Upper lobe of left lung (tissue), 6 donors: ENCODE measurements around the gene CAMSAP3. TPM values are rescaled to one million over a fixed set of nuclear protein-coding genes. Genes with fewer than 3 reads are reported as not detected.

Experiments used
- ATAC-seq, 2 donors: fragments of 200-7000 bp; cut with Tn5 transposase; one replicate each; pipeline ENCODE4 v1.9.1; 2022; ENCODE audit warnings: mild to moderate bottlenecking in 2 of 2, moderate library complexity in 2 of 2; ENCODE audit not compliant: low FRiP score in 2 of 2
- DNase-seq, 2 donors: peaks; one replicate each; pipeline ENCODE4 v3.0.0-alpha.2; 2019 to 2020
- H3K27ac ChIP-seq, 4 donors: fragments of 200-600 bp; sonication (generic); one replicate each; pipeline ENCODE4 v1.5.1; 2016 to 2019
- H3K27me3 ChIP-seq, 4 donors: fragments of 200-600 bp; sonication (generic); one replicate each; pipeline ENCODE4 v1.5.1; 2017 to 2019
- H3K36me3 ChIP-seq, 4 donors: fragments of 200-600 bp; sonication (generic); one replicate each; pipeline ENCODE4 v1.5.1; 2016 to 2019
- H3K4me1 ChIP-seq, 4 donors: fragments of 200-600 bp; sonication (generic); one replicate each; pipeline ENCODE4 v1.5.1; 2018 to 2019
- H3K4me3 ChIP-seq, 4 donors: fragments of 200-600 bp; sonication (generic); one replicate each; pipeline ENCODE4 v1.5.1; 2017 to 2019; ENCODE audit warnings: mild to moderate bottlenecking in 2 of 4, moderate library complexity in 1 of 4
- H3K9me3 ChIP-seq, 4 donors: fragments of 200-600 bp; sonication (generic); one replicate each; pipeline ENCODE4 v1.5.1; 2018 to 2019
- EP300 ChIP-seq, 4 donors: sonication (generic); formaldehyde crosslinking; IDR thresholded peaks; one replicate each; pipeline ENCODE4 v1.5.1; 2017; ENCODE audit warnings: antibody characterized with exemption in 4 of 4, control low read depth in 2 of 4
- POLR2A ChIP-seq, 4 donors: fragments of 450-650 bp; IDR thresholded peaks; one replicate each; pipeline ENCODE4 v1.5.1; 2016 to 2017; ENCODE audit warnings: antibody characterized with exemption in 4 of 4, mild to moderate bottlenecking in 2 of 4
- POLR2AphosphoS5 ChIP-seq, 2 donors: sonication (generic); formaldehyde crosslinking; IDR thresholded peaks; one replicate each; pipeline ENCODE4 v1.5.1; 2017; ENCODE audit warnings: antibody characterized with exemption in 2 of 2
- WGBS, 2 donors: methylation state at CpG; one replicate each; pipeline ENCODE4 v1.1.5; 2017 to 2018; 5-methylcytosine and 5-hydroxymethylcytosine counted together
- total RNA-seq, 6 donors: library from RNA; depleted of rRNA in 4 of 6; stranded (reverse); fragments of >200 nt in 4 of 6; gene quantifications; one replicate each; pipeline versions ENCODE4 v1.1.0 to v1.2.1, GENCODE V29; 2016 to 2021
- TF ChIP-seq, protein P1 (sequence below), 6 experiments: fragments of 450-650 bp in 4 of 6; fragments of 200-600 bp in 2 of 6; sonication (generic) in 2 of 6; IDR thresholded peaks; one replicate each; pipeline ENCODE4 v1.5.1; 2016 to 2019; ENCODE audit warnings: antibody characterized with exemption in 6 of 6
- donor health status: DM: no; HTN: no; CAD: no; lungs with moderate emphysema.
- donor health status: DM: no; HTN: yes; CAD: no; lungs with severe emphysema.

Gene CAMSAP3
- total RNA-seq, 6 donors from 2014 or later: 12.2 to 63.9 (median 31.2) TPM

DNA sequence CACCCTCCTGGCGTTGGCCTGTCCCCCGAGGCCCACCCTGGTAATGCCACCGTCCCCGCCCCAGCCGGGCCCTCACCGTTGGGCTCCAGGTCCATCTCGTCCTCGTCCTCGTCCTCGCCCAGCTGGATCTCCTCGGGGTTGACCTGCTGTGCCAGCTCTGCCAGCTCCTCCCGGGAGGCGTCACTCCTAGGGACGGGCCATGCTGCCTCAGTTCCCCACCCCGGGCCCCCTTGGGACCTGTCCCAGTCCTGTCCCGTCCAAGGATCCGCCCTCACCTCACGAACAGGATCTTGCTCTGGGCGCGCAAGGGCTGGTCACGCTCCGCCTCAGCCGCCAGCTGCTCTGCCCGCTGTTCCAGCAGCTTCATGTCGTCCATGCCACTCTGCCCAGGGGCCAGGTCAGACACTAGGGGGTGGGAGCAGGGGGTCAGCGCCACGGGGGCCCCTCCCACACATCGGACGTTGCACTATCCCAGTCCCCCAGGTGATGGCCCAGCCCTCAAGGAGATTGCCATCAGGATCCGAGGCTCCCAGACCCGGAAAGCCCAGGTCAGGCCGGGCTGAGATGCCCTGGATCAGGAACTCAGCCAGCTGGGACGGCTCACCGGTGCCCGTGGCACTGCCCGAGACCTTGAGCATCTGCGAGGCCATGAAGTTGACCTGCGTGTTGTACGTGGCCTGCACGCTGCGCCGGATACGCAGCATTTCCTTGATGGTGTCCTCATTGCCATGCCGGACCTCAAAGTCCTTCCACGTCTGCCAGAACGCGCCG, 24.2 kb downstream of the CAMSAP3 start:
- Histone ChIP-seq H3K4me1 (peaks cover 10 to 39% (median 32%) of the 10 kb centered on the region in 4 donors), H3K36me3 (peaks cover 20 to 82% (median 63%) of the 10 kb centered on the region in 4 donors), H3K4me3 (peak overlapping the region in 1 of 4 donors; percentile 7), H3K27me3 (no peaks in the 10 kb centered on the region), H3K27ac (peak overlapping the region; percentile 78 to 94 (median 86)), H3K9me3 (no peaks in the 10 kb centered on the region)
- WGBS, 2 donors: 88% methylated on average over 35 of the region's 48 CpGs; no CpG with 5 or more reads in 1 of the 2 donors
- DNase-seq (peak; percentile 71 to 87), ATAC-seq (peak; percentile 3 to 31)
- TF ChIP-seq POLR2A (IDR thresholded peaks at IDR 0.05) (no peak), EP300 (IDR thresholded peaks at IDR 0.05) (no peak), POLR2AphosphoS5 (IDR thresholded peaks at IDR 0.05) (no peak)
- TF ChIP-seq, protein P1, sequence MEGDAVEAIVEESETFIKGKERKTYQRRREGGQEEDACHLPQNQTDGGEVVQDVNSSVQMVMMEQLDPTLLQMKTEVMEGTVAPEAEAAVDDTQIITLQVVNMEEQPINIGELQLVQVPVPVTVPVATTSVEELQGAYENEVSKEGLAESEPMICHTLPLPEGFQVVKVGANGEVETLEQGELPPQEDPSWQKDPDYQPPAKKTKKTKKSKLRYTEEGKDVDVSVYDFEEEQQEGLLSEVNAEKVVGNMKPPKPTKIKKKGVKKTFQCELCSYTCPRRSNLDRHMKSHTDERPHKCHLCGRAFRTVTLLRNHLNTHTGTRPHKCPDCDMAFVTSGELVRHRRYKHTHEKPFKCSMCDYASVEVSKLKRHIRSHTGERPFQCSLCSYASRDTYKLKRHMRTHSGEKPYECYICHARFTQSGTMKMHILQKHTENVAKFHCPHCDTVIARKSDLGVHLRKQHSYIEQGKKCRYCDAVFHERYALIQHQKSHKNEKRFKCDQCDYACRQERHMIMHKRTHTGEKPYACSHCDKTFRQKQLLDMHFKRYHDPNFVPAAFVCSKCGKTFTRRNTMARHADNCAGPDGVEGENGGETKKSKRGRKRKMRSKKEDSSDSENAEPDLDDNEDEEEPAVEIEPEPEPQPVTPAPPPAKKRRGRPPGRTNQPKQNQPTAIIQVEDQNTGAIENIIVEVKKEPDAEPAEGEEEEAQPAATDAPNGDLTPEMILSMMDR (IDR thresholded peaks at IDR 0.05): no peak

DNA sequence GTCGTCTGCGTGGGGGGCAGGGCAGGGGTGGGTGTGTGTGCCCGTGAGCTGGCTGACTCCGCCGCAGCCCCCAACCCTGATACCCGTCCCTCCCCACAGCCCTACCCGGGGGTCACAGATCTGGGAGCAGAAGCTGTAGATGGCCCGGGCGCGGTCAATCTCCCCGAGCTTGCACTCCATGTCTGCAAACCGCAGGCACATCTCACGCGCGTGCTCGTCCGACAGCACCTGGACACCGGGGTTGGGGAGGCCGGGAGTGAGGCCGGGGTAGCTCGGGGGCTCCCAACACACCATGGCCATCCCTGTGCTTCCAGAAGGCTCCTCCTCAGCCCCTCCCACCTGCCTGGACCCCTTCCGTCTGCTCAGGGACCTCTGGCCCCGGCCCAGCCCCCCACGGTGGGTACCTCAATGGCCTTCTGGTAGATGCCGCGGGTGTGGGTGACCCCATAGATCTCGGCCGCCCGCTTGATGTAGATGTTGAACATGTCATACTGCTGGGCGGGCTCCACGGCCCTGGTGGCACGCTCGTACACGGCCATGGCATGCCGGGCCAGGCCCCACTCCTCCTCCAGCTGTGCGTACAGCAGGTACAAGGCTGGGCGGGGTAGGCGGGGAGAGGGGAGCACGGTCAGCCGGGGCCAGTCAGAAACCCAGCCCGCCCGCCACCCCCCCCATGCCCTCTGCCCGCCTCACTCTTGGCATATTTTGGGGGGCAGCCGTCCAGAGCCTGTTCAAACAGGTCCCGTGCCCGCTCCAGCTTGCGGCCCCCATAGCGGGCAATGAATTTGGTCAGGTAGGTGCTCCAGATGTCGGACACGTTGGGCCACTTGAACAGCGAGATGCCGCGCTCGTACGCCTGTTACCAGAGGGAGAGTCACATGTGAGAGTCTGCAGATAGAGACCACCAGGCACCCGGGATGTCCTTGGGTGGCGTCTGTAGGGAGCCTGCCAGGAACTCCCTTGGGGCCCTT, 25.1 kb downstream of the CAMSAP3 start:
- WGBS, 2 donors: 96 to 97% methylated on average over 6 to 49 of the region's 57 CpGs
- DNase-seq (peak in 1 of 2 donors; percentile 82), ATAC-seq (no peak)
- Histone ChIP-seq H3K9me3 (no peaks in the 10 kb centered on the region), H3K4me1 (peaks cover 10 to 39% (median 32%) of the 10 kb centered on the region in 4 donors), H3K27me3 (no peaks in the 10 kb centered on the region), H3K27ac (peak overlapping the region; percentile 78 to 94 (median 86)), H3K4me3 (no peak overlapping the region), H3K36me3 (peaks cover 23 to 86% (median 69%) of the 10 kb centered on the region in 4 donors)
- TF ChIP-seq POLR2AphosphoS5 (IDR thresholded peaks at IDR 0.05): no peak
- TF ChIP-seq, protein P1 (IDR thresholded peaks at IDR 0.05): no peak
- TF ChIP-seq EP300 (IDR thresholded peaks at IDR 0.05): no peak
- no peak for TF ChIP-seq POLR2A (IDR thresholded peaks at IDR 0.05)

DNA sequence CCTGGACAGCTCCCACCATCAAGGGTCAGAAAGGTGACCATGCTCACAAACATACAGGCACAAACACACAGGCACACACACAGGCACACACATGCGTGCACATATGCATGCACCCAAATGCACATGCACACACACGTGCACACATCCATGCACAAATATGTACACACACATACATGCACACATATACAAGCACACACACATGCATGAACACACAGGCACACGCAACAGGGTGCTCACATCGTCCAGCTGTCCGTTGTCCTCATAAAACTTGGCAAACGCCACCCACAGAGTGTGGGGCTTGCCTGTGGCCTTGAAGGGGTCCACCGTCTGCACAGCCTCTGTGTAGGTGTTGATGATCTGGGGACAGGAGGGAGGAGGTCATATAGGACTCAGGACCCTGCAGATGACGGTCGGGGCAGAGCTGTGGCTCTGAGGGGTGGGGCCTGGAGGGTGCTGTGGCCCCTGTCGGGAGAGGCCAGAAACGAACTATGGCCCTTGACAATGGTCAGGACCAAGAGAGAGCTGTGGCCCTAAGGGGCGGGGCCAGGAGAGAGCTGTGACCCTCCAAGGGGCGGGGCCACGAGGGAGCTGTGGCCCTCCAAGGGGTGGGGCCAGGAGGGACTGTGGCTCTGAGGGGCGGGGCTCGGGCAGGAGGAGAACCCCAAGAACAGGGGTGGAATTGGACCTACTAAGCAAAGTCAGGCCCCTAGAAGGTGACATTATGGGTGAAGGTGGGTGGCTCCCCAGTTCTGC, 27.4 kb downstream of the CAMSAP3 start:
- Histone ChIP-seq H3K9me3 (no peaks in the 10 kb centered on the region), H3K4me3 (no peak overlapping the region), H3K27me3 (no peaks in the 10 kb centered on the region), H3K27ac (no peak overlapping the region), H3K36me3 (peaks cover 23 to 93% (median 79%) of the 10 kb centered on the region in 4 donors), H3K4me1 (peaks cover 19 to 35% (median 29%) of the 10 kb centered on the region in 4 donors)
- no peak for ATAC-seq
- DNase-seq: no peak
- TF ChIP-seq EP300 (IDR thresholded peaks at IDR 0.05) (no peak), POLR2AphosphoS5 (IDR thresholded peaks at IDR 0.05) (no peak), POLR2A (IDR thresholded peaks at IDR 0.05) (no peak)
- TF ChIP-seq, protein P1 (IDR thresholded peaks at IDR 0.05): no peak
- 84% methylated on average over 13 to 15 of the region's 16 CpGs for WGBS, 2 donors

DNA sequence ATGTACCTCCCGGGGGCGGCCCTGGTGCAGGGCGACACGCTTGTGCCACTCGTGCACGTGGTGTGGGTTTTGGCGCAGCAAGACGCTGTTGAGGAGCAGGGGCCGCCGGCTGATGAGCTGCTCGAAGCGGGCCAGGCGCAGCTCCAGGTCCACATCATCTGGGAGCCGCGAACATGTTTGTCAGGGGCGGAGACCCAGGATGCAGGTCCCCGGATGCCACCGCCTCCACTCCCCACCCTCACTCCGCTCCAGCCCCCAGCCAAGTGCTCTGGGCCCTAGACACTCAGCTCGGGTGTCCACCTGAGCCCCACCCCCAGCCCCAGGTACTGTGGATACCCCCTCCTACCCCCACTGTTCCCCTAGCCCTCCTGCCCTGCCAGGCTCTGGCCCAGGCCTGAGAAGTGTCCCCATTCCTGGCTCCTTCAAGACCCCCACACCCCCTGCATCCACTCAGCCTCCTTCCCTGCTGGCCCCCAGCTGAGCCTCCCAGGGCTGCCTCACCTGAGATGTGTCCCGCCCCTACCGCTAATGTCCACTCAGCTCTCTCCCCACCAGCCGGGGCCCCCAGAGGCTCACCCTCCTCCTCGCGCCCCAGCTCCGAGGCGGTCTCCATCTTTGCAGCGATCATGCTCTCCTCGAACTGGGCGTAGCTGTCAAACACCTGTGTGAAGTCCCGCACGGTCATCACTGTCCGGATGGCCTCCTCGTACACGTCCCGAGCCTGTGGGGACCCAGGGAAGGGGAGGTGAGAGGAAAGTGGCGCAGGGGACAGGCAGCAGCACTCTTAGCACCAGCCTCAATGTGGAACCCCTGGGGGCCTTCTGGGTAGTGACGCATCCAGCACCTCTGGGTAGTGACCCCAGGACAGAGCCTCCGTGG, 28.3 kb downstream of the CAMSAP3 start:
- DNase-seq (no peak), ATAC-seq (no peak)
- 95 to 98% methylated on average over 28 to 33 of the region's 39 CpGs for WGBS, 2 donors
- peaks cover 22 to 36% (median 30%) of the 10 kb centered on the region in 4 donors for H3K4me1 ChIP-seq
- H3K4me3 ChIP-seq: no peak overlapping the region
- no peak for TF ChIP-seq POLR2A (IDR thresholded peaks at IDR 0.05)
- TF ChIP-seq, protein P1 (IDR thresholded peaks at IDR 0.05): no peak
- no peak for TF ChIP-seq EP300 (IDR thresholded peaks at IDR 0.05)
- no peak for TF ChIP-seq POLR2AphosphoS5 (IDR thresholded peaks at IDR 0.05)
- H3K27ac ChIP-seq: no peak overlapping the region
- no peaks in the 10 kb centered on the region for H3K9me3 ChIP-seq
- no peaks in the 10 kb centered on the region for H3K27me3 ChIP-seq
- peaks cover 23 to 85% (median 76%) of the 10 kb centered on the region in 4 donors for H3K36me3 ChIP-seq
